LNCAP (cell line): Measurements from ENCODE around the gene KIF26A.

ENCODE experiments used
- TF ChIP-seq, protein P1 (sequence below): fragments of 450-650 bp; IDR thresholded peaks from 2 replicates; pipeline ENCODE4 v1.5.1; 2017; ENCODE audit warnings: mild to moderate bottlenecking

The KIF26A gene

DNA sequence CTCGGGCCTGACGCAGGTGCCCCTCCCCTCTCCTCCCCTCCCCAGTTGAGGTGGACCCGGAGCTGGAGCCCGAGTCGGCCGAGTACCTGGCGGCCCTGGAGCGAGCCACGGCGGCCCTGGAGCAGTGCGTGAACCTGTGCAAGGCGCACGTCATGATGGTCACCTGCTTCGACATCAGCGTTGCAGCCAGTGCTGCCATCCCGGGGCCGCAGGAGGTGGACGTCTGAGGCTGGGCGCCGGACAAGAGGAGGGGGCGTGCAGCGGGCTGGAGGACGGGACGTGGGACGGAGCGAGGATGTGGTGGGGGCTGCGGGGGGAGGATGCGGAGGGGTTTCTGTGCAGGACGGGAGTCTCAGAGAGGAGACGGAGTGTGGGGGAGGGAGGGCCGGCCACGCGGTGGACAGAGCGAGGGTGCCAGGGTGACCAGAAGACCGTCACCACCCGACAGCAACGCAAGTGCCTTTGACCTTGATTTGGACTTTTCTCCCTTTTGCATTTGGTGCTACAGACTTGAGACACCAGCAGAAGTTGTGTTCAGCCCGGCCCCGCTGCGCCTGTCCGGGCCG lies 41.3 kb downstream of the KIF26A start:
- TF ChIP-seq, protein P1, sequence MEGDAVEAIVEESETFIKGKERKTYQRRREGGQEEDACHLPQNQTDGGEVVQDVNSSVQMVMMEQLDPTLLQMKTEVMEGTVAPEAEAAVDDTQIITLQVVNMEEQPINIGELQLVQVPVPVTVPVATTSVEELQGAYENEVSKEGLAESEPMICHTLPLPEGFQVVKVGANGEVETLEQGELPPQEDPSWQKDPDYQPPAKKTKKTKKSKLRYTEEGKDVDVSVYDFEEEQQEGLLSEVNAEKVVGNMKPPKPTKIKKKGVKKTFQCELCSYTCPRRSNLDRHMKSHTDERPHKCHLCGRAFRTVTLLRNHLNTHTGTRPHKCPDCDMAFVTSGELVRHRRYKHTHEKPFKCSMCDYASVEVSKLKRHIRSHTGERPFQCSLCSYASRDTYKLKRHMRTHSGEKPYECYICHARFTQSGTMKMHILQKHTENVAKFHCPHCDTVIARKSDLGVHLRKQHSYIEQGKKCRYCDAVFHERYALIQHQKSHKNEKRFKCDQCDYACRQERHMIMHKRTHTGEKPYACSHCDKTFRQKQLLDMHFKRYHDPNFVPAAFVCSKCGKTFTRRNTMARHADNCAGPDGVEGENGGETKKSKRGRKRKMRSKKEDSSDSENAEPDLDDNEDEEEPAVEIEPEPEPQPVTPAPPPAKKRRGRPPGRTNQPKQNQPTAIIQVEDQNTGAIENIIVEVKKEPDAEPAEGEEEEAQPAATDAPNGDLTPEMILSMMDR: no peak

DNA sequence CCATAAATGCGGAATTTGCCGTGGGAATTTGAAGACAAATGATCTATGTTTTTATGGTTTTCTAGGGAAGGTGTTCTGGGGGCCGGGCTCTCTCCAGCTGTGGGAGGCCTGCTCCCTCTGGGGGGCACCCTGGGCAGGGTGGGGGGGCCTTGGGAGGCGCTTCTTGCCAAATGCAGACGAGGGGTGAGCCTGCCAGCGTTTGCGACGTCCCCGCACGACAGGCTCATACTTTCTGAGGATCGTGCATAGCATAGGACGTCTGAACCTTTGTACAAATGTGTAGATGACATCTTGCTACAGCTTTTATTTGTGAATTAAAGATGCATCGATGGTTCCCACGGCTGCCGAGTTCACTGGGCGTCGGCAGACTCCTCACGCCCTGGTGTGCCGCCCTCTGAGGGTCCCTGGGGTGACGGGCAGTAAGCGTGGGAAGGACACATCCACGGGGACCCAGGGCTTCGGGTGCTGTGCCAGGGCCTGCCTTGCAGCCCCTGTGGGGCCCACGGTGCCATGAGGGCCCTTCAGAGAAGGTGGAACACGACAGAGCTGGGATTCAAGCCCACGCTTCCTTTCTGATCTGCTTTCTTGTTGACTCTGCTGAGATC lies 42.3 kb downstream of the KIF26A start:
- TF ChIP-seq, protein P1: no peak

DNA sequence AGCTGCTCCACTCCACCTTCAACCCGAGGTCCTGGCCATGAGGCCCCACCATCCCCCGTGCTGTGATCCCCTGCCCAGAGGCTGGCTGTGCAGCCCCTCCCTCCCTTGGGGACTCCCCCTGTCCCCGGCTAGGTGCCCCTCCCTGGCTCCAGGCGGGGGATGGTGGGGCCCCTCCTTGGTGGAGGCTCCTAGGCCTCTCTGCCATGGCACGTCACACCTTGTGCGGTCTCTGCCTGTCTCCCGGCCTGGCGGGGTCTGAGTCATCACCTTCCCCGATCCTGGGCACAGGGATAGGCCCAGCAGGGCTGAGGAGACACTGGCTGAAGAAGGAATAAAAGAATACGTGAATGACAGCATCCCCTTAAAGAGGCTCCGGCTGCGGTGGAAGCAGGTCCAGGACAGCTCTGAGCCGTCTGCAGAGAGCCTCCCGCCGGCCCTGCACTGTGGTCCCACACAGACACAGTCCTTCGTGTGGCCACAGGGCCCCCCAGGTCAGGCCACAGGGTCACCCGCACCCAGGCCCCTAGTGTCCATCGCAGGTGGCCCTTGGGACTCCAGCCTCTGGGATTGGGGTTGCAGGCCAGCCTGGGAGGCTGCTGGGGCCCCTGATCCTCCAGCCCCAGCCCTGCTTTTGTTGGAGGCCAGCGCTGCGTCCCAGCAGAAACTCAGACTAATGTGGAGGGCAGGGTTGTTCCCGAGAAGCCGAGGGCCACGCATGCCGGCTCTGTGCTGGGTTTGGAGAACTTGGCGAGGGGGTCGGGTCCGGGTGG lies 43.6 kb downstream of the KIF26A start:
- TF ChIP-seq, protein P1: no peak

DNA sequence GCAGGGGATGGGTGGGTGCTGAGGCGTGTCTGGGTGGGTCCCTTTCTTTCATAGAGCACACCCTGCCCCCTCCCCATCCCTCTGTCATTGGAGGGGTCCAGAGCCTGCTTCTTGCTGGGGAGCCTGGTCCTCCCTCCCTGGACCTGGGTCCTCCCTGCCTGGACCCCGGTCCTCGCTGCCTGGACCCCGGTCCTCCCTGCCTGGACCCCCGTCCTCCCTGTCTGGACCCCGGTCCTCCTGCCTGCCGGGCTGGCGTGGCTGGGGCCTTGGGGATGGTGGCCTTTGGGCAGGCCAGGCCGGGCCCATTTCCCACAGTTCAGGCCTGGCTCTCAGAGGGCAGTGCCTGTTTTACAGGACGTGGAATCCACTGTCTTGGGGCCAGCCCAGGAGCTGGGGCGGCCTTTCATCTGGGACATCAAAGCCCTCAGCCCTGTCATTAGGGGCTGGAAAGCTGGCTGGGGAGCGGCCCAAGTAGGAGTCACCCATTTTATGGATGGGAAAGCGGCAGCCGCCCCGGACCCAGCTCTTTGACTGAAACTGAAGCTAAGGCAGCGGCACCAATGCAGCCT lies 44.6 kb downstream of the KIF26A start:
- TF ChIP-seq, protein P1: no peak

DNA sequence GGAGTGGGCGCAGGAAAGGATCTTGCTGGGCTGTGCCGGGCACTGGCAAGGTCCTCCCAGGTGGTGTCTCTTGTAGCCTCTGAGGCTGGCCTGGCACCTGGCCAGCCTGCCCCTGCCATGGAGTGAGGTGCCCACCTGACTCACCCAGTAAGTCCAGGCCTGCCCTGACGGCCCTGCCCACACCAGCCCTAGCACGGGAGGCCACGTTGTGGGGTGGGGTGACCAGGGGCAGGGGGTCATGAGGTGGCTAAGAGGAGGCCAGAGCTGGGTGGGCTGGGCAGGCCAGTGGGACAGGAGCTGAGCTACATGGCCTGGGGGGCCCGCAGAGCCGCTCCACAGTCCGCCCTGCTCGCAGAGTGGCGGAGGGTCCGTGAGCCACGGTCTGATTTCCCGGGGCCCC lies 45.4 kb downstream of the KIF26A start:
- TF ChIP-seq, protein P1: no peak

DNA sequence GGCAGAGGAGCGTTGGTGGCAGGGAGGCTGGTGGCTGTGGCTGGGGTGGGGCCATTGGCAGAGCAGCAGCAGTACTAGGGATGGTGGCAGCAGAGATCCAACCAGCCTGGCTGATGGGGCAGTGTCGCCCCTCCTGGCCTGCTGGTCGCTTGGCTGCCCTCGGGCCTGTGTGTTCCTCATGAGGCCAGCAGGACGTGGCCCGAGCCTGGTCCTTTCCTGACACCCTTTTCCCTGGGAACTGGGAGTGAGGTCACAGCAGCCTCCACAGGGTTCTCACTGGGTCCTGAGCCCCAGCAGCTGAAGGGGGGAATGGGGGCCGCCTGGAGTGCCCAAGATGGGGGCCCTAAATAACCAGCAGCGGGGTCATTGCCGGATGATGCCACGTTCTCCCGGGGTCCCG lies 46.1 kb downstream of the KIF26A start:
- TF ChIP-seq, protein P1: no peak

DNA sequence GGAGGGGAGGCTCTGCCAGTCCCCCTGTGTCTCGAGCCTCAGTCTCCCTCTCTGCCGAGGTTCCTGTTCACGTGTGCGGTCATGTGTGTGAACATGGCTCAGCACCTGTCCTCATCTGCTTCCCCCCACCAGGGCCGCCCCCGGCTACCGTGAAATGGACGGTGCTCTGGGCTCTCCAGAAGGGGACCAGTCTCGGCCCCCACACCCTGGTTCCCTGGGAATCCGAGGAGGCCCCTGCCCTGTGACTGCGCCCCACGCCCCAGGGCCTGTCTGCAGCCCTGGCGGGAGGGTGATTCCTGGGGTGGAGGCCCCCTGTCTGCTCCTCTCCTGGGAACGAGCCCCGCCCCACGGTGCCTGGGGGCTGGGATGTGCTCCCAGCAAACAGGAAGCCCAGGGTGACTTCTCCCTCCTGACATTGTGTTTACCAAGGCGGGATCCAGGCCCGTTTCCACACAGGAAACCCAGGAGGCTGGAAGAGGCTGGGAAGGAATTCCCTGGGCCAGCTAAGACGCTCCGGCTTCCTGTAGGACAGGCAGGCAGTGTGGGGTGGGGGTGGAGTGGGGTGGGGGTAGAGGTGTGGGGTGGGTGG lies 46.6 kb downstream of the KIF26A start:
- TF ChIP-seq, protein P1: no peak
